ENCODE data around the gene ARHGAP18.

GRCh38 chr6:129635396-129636130 is 74.4 kb downstream of the ARHGAP18 start:
- TF ChIP-seq CTCF (IDR thresholded peaks at IDR 0.05 in 8 of 11, conservative IDR thresholded peaks at IDR 0.05 in 3 of 11) (no peak), POLR2A (IDR thresholded peaks at IDR 0.05) (no peak)

Data from spleen (tissue), 7 donors.